Measurements from ENCODE around the gene CPEB4.

DNA sequence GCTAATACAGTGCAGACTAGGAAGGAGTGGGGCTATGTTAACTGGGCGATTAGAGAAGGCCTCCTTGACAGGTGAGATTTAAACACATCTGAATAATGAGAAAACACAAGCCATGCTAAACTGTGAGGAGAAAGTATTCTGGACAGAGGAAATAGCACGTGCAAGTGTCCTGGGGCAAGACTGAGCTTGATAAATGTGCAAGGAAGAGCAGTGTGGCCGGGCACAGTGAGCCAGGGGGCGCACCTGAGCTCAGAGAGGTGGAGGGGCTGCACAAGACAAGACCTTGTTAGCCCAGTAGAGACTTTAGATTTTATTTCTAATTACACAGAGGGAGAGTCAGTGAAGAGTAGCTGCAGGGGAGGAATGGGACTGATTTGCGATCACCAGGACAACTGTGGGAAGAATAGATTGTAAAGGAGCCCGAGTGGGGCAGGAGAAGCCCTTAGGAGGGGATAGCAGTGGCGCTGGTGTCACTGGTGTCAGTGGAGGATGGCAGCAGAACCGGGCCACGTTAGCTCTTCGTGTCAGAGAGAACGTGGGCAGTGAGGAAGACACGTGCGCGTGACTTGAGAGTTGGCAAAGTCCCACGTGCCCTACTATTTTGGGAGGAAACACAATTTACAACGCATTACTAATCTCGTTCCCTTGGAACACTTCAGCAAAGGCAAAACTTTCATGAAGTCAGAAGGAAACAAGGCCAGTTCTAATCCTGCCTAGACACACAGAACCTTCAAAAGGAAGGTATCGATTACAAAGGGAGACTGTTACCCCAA lies 82.9 kb downstream of the CPEB4 start:
- TF ChIP-seq, protein P1, sequence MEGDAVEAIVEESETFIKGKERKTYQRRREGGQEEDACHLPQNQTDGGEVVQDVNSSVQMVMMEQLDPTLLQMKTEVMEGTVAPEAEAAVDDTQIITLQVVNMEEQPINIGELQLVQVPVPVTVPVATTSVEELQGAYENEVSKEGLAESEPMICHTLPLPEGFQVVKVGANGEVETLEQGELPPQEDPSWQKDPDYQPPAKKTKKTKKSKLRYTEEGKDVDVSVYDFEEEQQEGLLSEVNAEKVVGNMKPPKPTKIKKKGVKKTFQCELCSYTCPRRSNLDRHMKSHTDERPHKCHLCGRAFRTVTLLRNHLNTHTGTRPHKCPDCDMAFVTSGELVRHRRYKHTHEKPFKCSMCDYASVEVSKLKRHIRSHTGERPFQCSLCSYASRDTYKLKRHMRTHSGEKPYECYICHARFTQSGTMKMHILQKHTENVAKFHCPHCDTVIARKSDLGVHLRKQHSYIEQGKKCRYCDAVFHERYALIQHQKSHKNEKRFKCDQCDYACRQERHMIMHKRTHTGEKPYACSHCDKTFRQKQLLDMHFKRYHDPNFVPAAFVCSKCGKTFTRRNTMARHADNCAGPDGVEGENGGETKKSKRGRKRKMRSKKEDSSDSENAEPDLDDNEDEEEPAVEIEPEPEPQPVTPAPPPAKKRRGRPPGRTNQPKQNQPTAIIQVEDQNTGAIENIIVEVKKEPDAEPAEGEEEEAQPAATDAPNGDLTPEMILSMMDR (conservative IDR thresholded peaks at IDR 0.05), result no peak
- TF ChIP-seq EZH2 (IDR thresholded peaks at IDR 0.05; ENCODE audit: low read depth), result no peak

All from PC-9 (cell line).